ENCODE data around the gene ZNF837. TPM values are rescaled to one million over a fixed set of nuclear protein-coding genes. Genes with fewer than 3 reads are reported as not detected.
A peak's percentile ranks its signal among the peaks of the same experiment; 100 is the strongest.
"Not testable (repeated sequence)": the region's sequence is repeated elsewhere in the genome, so short reads cannot be mapped to it uniquely, and the experiment has no call there.

The ZNF837 gene
- total RNA-seq, 3 donors from 2014 or later = 1.3 to 6.6 (median 2.3) TPM

- no peaks in the 10 kb centered on the region for H3K36me3 ChIP-seq
- peak overlapping the region; percentile 89 to 94 for H3K27ac ChIP-seq
- peak in 1 of 2 donors; percentile 52 for DNase-seq (ENCODE audit: low spot score in 2 of 2)
- intact Hi-C loops (cut with DNase I; ENCODE audit: low total_unique reads) = loop anchor here (10.0 kb wide), 1 partner anchor 1304 kb away; no protein-coding TSS in a partner anchor
- H3K4me3 ChIP-seq = peak overlapping the region; percentile 76 to 93 (median 88)
- H3K9me3 ChIP-seq = no peaks in the 10 kb centered on the region
- no peaks in the 10 kb centered on the region for H3K27me3 ChIP-seq
- H3K4me1 ChIP-seq = peaks cover 2 to 11% of the 10 kb centered on the region in 2 donors
- TF ChIP-seq CTCF (IDR thresholded peaks at IDR 0.05) = no peak
- no peak for TF ChIP-seq POLR2A (IDR thresholded peaks at IDR 0.05)
- TF ChIP-seq POLR2AphosphoS5 (IDR thresholded peaks at IDR 0.05) = no peak
These were observed 28.4 kb upstream of the ZNF837 start for GRCh38 chr19:58409010-58409790.

DNA sequence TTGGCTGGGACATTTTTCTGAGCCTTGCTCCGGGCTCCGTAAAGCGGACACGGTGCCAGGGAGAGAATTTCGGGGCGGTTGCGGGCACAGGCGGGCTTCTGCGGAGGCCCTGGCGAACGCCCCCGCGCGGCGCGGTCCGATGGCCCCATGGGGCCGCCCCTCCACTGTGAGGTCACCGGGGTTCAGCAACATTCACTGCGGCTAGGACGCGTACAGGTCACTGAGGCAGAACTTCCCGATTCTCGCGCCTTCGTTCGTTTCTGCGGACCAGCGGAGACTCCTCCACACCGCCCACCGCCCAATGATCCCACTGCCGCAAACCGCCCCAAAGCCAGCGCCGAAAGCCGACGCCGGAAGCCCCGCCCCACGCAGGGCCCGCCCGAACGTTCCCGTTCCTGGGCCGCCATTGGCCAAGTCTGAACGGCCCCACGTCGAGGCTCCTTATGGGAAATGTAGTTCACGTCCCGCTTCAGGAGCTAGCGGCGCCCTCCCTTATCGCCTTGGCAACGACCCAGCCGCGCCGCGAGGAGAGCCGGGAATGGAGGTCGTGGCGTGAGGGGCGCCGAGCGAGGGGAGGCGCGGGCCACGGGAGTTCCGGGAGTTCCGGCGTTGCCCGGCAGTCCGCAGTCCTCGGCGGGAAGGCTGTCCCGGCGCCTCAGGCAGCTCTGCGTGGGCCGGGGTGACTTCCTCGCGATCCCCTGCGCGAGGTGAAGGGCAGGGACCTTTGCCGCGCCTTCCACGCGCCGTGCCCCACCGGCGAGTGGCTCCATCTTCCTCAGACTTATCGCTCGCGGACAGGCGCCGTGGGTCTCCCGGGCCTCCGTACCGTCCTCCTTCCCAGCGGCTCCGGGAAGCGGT lies 27.6 kb upstream of the ZNF837 start, which contains the start of gene ZNF584:
Gene ZNF584, plus strand, starts transcription at position 498 of the 858 bp plus-strand sequence. CDS start 499 bp downstream, outside the sequence.
- H3K36me3 ChIP-seq = no peaks in the 10 kb centered on the region
- peak; percentile 89 to 91 for DNase-seq (ENCODE audit: low spot score in 2 of 2)
- H3K27me3 ChIP-seq = no peaks in the 10 kb centered on the region
- H3K4me1 ChIP-seq = peaks cover 2 to 11% of the 10 kb centered on the region in 2 donors
- H3K9me3 ChIP-seq = no peaks in the 10 kb centered on the region
- peak within 1 kb of the TSS; percentile 76 to 93 (median 88) for H3K4me3 ChIP-seq
- H3K27ac ChIP-seq = peak within 1 kb of the TSS; percentile 89 to 94
- intact Hi-C loops (cut with DNase I; ENCODE audit: low total_unique reads) = loop anchor here (10.0 kb wide), 1 partner anchor 1304 kb away; no protein-coding TSS in a partner anchor
- TF ChIP-seq POLR2A (IDR thresholded peaks at IDR 0.05) = peak; percentile 77
- TF ChIP-seq CTCF (IDR thresholded peaks at IDR 0.05) = no peak
- peak; percentile 63 to 89 (median 80) for TF ChIP-seq POLR2AphosphoS5 (IDR thresholded peaks at IDR 0.05)

DNA sequence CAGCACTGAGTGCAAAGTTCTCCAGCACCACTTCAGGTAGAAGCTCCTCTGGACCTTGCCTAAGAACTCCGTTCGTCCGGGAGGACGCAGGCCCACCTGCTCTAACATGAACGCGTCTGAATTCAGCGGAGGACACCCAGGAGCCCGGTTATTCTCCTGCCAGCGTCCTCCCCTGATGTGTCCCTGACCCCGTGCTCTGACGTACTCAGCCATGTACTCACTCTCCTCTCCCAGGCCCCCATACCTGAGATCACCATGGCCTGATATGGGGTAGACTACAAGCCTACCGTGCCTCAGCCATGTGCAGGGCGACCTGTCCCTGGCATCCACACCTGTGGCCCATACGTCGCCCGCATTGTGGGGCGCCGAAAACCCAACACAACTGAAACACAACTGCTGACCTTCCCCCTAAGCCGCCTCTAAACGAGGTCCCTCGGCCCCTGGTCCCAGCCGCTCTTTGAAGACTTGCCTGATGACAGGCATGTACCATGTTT lies 26.9 kb upstream of the ZNF837 start:
- no peak for DNase-seq (ENCODE audit: low spot score in 2 of 2)
- H3K4me3 ChIP-seq = peak overlapping the region; percentile 76 to 93 (median 88)
- no peaks in the 10 kb centered on the region for H3K36me3 ChIP-seq
- no peaks in the 10 kb centered on the region for H3K27me3 ChIP-seq
- peak overlapping the region; percentile 89 to 94 for H3K27ac ChIP-seq
- H3K4me1 ChIP-seq = peaks cover 2 to 11% of the 10 kb centered on the region in 2 donors
- TF ChIP-seq POLR2AphosphoS5 (IDR thresholded peaks at IDR 0.05) (no peak), POLR2A (IDR thresholded peaks at IDR 0.05) (no peak), CTCF (IDR thresholded peaks at IDR 0.05) (no peak)
- H3K9me3 ChIP-seq = no peaks in the 10 kb centered on the region
- intact Hi-C loops (cut with DNase I; ENCODE audit: low total_unique reads) = loop anchor here (10.0 kb wide), 1 partner anchor 1303 kb away; no protein-coding TSS in a partner anchor

GRCh38 chr19:58406818-58407657 lies 26.2 kb upstream of the ZNF837 start:
- Histone ChIP-seq H3K27me3 (no peaks in the 10 kb centered on the region), H3K4me3 (peak overlapping the region; percentile 76 to 93 (median 88)), H3K9me3 (no peaks in the 10 kb centered on the region), H3K27ac (peak overlapping the region; percentile 89 to 94), H3K4me1 (peaks cover 5 to 12% of the 10 kb centered on the region in 2 donors), H3K36me3 (no peaks in the 10 kb centered on the region)
- intact Hi-C loops (cut with DNase I; ENCODE audit: low total_unique reads) = loop anchor here (10.0 kb wide), 1 partner anchor 1302 kb away; no protein-coding TSS in a partner anchor
- DNase-seq (ENCODE audit: low spot score in 2 of 2) = no peak
- TF ChIP-seq CTCF (IDR thresholded peaks at IDR 0.05) (peak in 1 of 3 donors; percentile 28), POLR2AphosphoS5 (IDR thresholded peaks at IDR 0.05) (no peak)

GRCh38 chr19:58403920-58404478 lies 23.2 kb upstream of the ZNF837 start:
- H3K4me3 ChIP-seq; DNase-seq (ENCODE audit: low spot score in 2 of 2); H3K36me3 ChIP-seq; H3K27ac ChIP-seq; H3K27me3 ChIP-seq; H3K9me3 ChIP-seq: not testable (repeated sequence)
- intact Hi-C loops (cut with DNase I; ENCODE audit: low total_unique reads) = loop anchor here (10.0 kb wide), 1 partner anchor 1299 kb away; no protein-coding TSS in a partner anchor
- H3K4me1 ChIP-seq = peaks cover 11 to 16% of the 10 kb centered on the region in 2 donors

All from breast epithelium (tissue), 4 donors.